ENCODE results near the gene MEIS1.
"Not testable (repeated sequence)": the region's sequence is repeated elsewhere in the genome, so short reads cannot be mapped to it uniquely, and the experiment has no call there.

Gene MEIS1

GRCh38 chr2:66478731-66479316, 43.9 kb downstream of the MEIS1 start:
- Histone ChIP-seq H3K27ac (peak overlapping the region; percentile 72), H3K9ac (ENCODE audit: insufficient read length) (no peak overlapping the region), H3K9me3 (ENCODE audit: low read depth, low read length) (no peaks in the 10 kb centered on the region), H3K36me3 (ENCODE audit: insufficient read depth, low read length) (peaks cover 97% of the 10 kb centered on the region), H3K4me3 (no peak overlapping the region)
- TF ChIP-seq EZH2 (IDR thresholded peaks at IDR 0.05), result no peak
- TF ChIP-seq POLR2AphosphoS5 (IDR thresholded peaks at IDR 0.05; ENCODE audit: borderline replicate concordance, low read depth, low read length), result no peak
- TF ChIP-seq FOXP2 (optimal IDR thresholded peaks at IDR 0.05; ENCODE audit: control extremely low read depth, extremely low read length, insufficient read depth), result no peak
- no peak for DNase-seq (ENCODE audit: low read depth, low spot score)

- H3K9ac ChIP-seq (ENCODE audit: insufficient read length), result no peak overlapping the region
Observed at GRCh38 chr2:66481100-66481549, 46.2 kb downstream of the MEIS1 start.

DNA sequence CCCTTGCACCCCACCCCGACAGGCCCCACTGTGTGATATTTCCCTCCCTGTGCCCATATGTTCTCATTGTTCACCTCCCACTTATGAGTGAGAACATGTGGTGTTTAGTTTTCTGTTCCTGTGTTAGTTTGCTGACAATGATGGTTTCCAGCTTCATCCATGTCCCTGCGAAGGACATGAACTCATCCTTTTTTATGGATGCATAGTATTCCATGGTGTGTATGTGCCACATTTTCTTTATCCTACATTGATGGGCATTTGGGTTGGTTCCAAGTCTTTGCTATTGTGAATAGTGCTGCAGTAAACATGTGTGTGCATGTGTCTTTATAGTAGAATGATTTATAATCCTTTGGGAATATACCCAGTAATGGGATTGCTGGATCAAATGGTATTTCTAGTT, 50.3 kb downstream of the MEIS1 start:
- H3K9me3 ChIP-seq (ENCODE audit: low read depth, low read length); H3K9ac ChIP-seq (ENCODE audit: insufficient read length); H3K27ac ChIP-seq; DNase-seq (ENCODE audit: low read depth, low spot score); H3K4me3 ChIP-seq: not testable (repeated sequence)
- peaks cover 95% of the 10 kb centered on the region for H3K36me3 ChIP-seq (ENCODE audit: insufficient read depth, low read length)

More at GRCh38 chr2:66481100-66481549, 46.2 kb downstream of the MEIS1 start:
- H3K36me3 ChIP-seq (ENCODE audit: insufficient read depth, low read length), result peaks cover 100% of the 10 kb centered on the region
- H3K27ac ChIP-seq, result peak overlapping the region; percentile 72; the same call in 1 of the 2 replicates
- no peak for DNase-seq (ENCODE audit: low read depth, low spot score)
- H3K4me3 ChIP-seq, result no peak overlapping the region
- TF ChIP-seq FOXP2 (optimal IDR thresholded peaks at IDR 0.05; ENCODE audit: control extremely low read depth, extremely low read length, insufficient read depth) (no peak), EZH2 (IDR thresholded peaks at IDR 0.05) (no peak), POLR2AphosphoS5 (IDR thresholded peaks at IDR 0.05; ENCODE audit: borderline replicate concordance, low read depth, low read length) (no peak)
- H3K9me3 ChIP-seq (ENCODE audit: low read depth, low read length), result no peaks in the 10 kb centered on the region

- TF ChIP-seq FOXP2 (optimal IDR thresholded peaks at IDR 0.05; ENCODE audit: control extremely low read depth, extremely low read length, insufficient read depth), result no peak
- Histone ChIP-seq H3K36me3 (ENCODE audit: insufficient read depth, low read length) (peaks cover 95% of the 10 kb centered on the region), H3K4me3 (no peak overlapping the region), H3K27ac (peak overlapping the region; percentile 44), H3K9ac (ENCODE audit: insufficient read length) (no peak overlapping the region), H3K9me3 (ENCODE audit: low read depth, low read length) (no peaks in the 10 kb centered on the region)
- DNase-seq (ENCODE audit: low read depth, low spot score), result no peak
Observed at GRCh38 chr2:66488946-66489345, 54.0 kb downstream of the MEIS1 start.

DNA sequence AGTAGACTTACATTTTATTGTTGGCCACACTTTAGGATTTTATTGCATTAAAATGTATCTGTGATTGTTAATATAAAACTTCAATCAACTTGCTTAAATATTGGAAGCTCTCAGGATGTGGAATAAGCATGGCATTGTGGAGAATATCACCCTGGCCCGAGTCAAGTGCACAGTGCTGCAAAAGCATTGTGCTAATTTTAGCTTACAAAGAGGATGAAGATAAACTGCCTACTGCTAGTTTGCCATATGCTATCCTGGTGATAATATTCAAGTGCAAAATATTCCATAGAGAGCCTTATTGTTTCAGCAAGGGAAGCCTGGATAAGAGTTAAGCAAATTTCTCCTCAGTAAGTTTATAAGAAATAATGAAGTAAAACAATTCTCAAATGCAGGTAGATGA, 54.5 kb downstream of the MEIS1 start:
- no peaks in the 10 kb centered on the region for H3K9me3 ChIP-seq (ENCODE audit: low read depth, low read length)
- peak overlapping the region; percentile 75 for H3K27ac ChIP-seq
- no peak for DNase-seq (ENCODE audit: low read depth, low spot score)
- H3K9ac ChIP-seq (ENCODE audit: insufficient read length), result no peak overlapping the region
- no peak overlapping the region for H3K4me3 ChIP-seq
- H3K36me3 ChIP-seq (ENCODE audit: insufficient read depth, low read length), result peaks cover 95% of the 10 kb centered on the region
- TF ChIP-seq FOXP2 (optimal IDR thresholded peaks at IDR 0.05; ENCODE audit: control extremely low read depth, extremely low read length, insufficient read depth), result no peak
- TF ChIP-seq POLR2AphosphoS5 (IDR thresholded peaks at IDR 0.05; ENCODE audit: borderline replicate concordance, low read depth, low read length), result no peak
- TF ChIP-seq EZH2 (IDR thresholded peaks at IDR 0.05), result no peak

DNA sequence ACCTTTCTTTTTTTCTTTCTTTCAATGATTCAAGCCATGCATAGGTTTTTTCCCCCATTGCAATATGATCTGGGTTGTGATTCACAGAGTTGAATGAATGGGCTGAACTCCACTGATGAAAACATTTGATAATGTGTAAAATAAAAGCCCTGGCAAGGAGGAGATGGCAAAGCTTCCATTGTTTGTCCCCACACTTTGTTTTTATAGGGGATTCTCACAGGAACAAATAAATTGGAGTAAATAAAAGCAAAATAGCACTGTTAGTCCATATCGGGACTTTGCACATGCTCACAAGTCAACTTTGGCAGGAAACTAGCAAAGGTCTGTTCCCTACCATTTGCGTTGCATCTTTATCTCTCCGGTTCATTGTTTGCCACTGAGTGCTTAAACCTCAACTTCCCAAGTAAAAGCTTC, 55.7 kb downstream of the MEIS1 start:
- H3K9me3 ChIP-seq (ENCODE audit: low read depth, low read length), result no peaks in the 10 kb centered on the region
- H3K9ac ChIP-seq (ENCODE audit: insufficient read length), result no peak overlapping the region
- TF ChIP-seq FOXP2 (optimal IDR thresholded peaks at IDR 0.05; ENCODE audit: control extremely low read depth, extremely low read length, insufficient read depth) (no peak), EZH2 (IDR thresholded peaks at IDR 0.05) (no peak), POLR2AphosphoS5 (IDR thresholded peaks at IDR 0.05; ENCODE audit: borderline replicate concordance, low read depth, low read length) (no peak)
- H3K4me3 ChIP-seq, result no peak overlapping the region
- no peak for DNase-seq (ENCODE audit: low read depth, low spot score)
- H3K36me3 ChIP-seq (ENCODE audit: insufficient read depth, low read length), result peaks cover 95% of the 10 kb centered on the region
- H3K27ac ChIP-seq, result peak overlapping the region; percentile 75

GRCh38 chr2:66494708-66495107, 59.8 kb downstream of the MEIS1 start:
- no peak for DNase-seq (ENCODE audit: low read depth, low spot score)
- H3K27ac ChIP-seq, result peak overlapping the region; percentile 75
- no peak for TF ChIP-seq EZH2 (IDR thresholded peaks at IDR 0.05)
- no peak for TF ChIP-seq FOXP2 (optimal IDR thresholded peaks at IDR 0.05; ENCODE audit: control extremely low read depth, extremely low read length, insufficient read depth)
- no peak for TF ChIP-seq POLR2AphosphoS5 (IDR thresholded peaks at IDR 0.05; ENCODE audit: borderline replicate concordance, low read depth, low read length)
- no peak overlapping the region for H3K4me3 ChIP-seq
- no peaks in the 10 kb centered on the region for H3K9me3 ChIP-seq (ENCODE audit: low read depth, low read length)
- H3K9ac ChIP-seq (ENCODE audit: insufficient read length), result no peak overlapping the region
- peaks cover 100% of the 10 kb centered on the region for H3K36me3 ChIP-seq (ENCODE audit: insufficient read depth, low read length)

- no peak; the same call in 1 of the 2 replicates for TF ChIP-seq POLR2AphosphoS5 (IDR thresholded peaks at IDR 0.05; ENCODE audit: borderline replicate concordance, low read depth, low read length)
- TF ChIP-seq FOXP2 (optimal IDR thresholded peaks at IDR 0.05; ENCODE audit: control extremely low read depth, extremely low read length, insufficient read depth), result no peak
- no peak for TF ChIP-seq EZH2 (IDR thresholded peaks at IDR 0.05)
- peak overlapping the region; percentile 75 for H3K27ac ChIP-seq
- H3K36me3 ChIP-seq (ENCODE audit: insufficient read depth, low read length), result peaks cover 98% of the 10 kb centered on the region
- no peak overlapping the region for H3K4me3 ChIP-seq
- no peaks in the 10 kb centered on the region for H3K9me3 ChIP-seq (ENCODE audit: low read depth, low read length)
- DNase-seq (ENCODE audit: low read depth, low spot score), result no peak
- no peak overlapping the region for H3K9ac ChIP-seq (ENCODE audit: insufficient read length)
Observed at GRCh38 chr2:66495788-66496640, 61.1 kb downstream of the MEIS1 start.
